Psoas muscle (tissue), 8 donors: ENCODE data around the gene MED12. TPM values are rescaled to one million over a fixed set of nuclear protein-coding genes. Genes with fewer than 3 reads are reported as not detected.
A peak's percentile ranks its signal among the peaks of the same experiment; 100 is the strongest.

Experiments
- ATAC-seq, 4 donors: fragments of 200-7000 bp; cut with Tn5 transposase; one replicate each; pipeline ENCODE4 v1.9.1; 2020; ENCODE audit warnings: moderate library complexity in 3 of 4, mild to moderate bottlenecking in 2 of 4
- DNase-seq, 2 donors: peaks; one replicate each; pipeline ENCODE4 v3.0.0-alpha.2; 2020
- H3K27ac ChIP-seq: fragments of 200-600 bp; one replicate; pipeline ENCODE4 v1.8.0; 2022
- H3K27me3 ChIP-seq, 3 donors: fragments of 200-600 bp in 1 of 3; one replicate each; pipeline versions ENCODE4 v1.6.1 to v1.8.0; 2013 to 2022; ENCODE audit warnings: low read length in 2 of 3, mild to moderate bottlenecking in 2 of 3, moderate library complexity in 1 of 3; ENCODE audit not compliant: insufficient read depth in 3 of 3
- H3K36me3 ChIP-seq, 2 donors: fragments of 200-600 bp in 1 of 2; one replicate each; pipeline versions ENCODE4 v1.6.1 to v1.8.0; 2013 to 2022; ENCODE audit warnings: low read depth in 1 of 2, mild to moderate bottlenecking in 1 of 2, moderate library complexity in 1 of 2; ENCODE audit not compliant: insufficient read depth in 1 of 2
- H3K4me1 ChIP-seq: fragments of 200-600 bp; one replicate; pipeline ENCODE4 v1.8.0; 2022
- H3K4me3 ChIP-seq: fragments of 200-600 bp; one replicate; pipeline ENCODE4 v1.8.0; 2022; ENCODE audit warnings: mild to moderate bottlenecking
- H3K9me3 ChIP-seq: fragments of 200-600 bp; one replicate; pipeline ENCODE4 v1.8.0; 2022
- CTCF ChIP-seq: fragments of 200-600 bp; IDR thresholded peaks from one replicate; pipeline ENCODE4 v1.8.0; 2022; ENCODE audit warnings: antibody characterized with exemption
- WGBS, 3 donors: extraction: QIAGEN DNeasy Blood & Tissue Kit; methylation state at CpG; one replicate each; pipeline versions ENCODE4 v1.1.6 to v1.1.7; 2013; 5-methylcytosine and 5-hydroxymethylcytosine counted together
- intact Hi-C, 2 donors: fragments of 100-400 bp; cut with DNase I; formaldehyde crosslinking; loops; one replicate each; pipeline versions ENCODE4 v1.11.0 to v1.14.2; 2022
- polyA plus RNA-seq, 3 donors: library from polyadenylated mRNA; stranded (reverse); fragments of 200-250 nt; gene quantifications; one replicate each; pipeline ENCODE4 v1.2.3, GENCODE V29; 2013
- total RNA-seq, 4 donors: library from RNA; stranded (reverse); fragmentation: NEBNext Ultra II Directional in 2 of 4; extraction: Animal tissue kit (Norgen Biotek cat#: 25700) in 2 of 4; gene quantifications; one replicate each; pipeline versions ENCODE4 v1.2.1 to v1.2.4, GENCODE V29; 2021 to 2023
- donor health status: healthy with polysubstance abuse.
- donor health status: DM: no; HTN: no; CAD: no; lungs with moderate emphysema.
- donor health status: Bipolar disorder and iron deficiency.
- donor health status: healthy.
- donor health status: DM: yes; HTN: yes; CAD: no.
- donor health status: DM: no; HTN: no; CAD: no.
- donor health status: DM: no; HTN: no; CAD: no.
- donor health status: DM: yes; HTN: yes; CAD: no.

Gene MED12
- total and polyA plus RNA-seq, 7 donors = 7.1 to 24.8 (median 20.7) TPM

GRCh38 chrX:71095981-71096759 lies 22.2 kb upstream of the MED12 start:
- WGBS, 3 donors = 0 to 13% (median 1%) methylated on average over 21 to 46 of the region's 46 CpGs
- ATAC-seq = peak; percentile 74 to 90 (median 76)
- H3K4me1 ChIP-seq = no peaks in the 10 kb centered on the region

GRCh38 chrX:71096760-71097032 lies 21.7 kb upstream of the MED12 start:
- ATAC-seq (no peak), DNase-seq (no peak)
- Histone ChIP-seq H3K27me3 (peaks cover 0 to 21% (median 0%) of the 10 kb centered on the region in 3 donors), H3K4me3 (peak overlapping the region; percentile 75), H3K9me3 (no peaks in the 10 kb centered on the region), H3K27ac (no peak overlapping the region), H3K4me1 (no peaks in the 10 kb centered on the region), H3K36me3 (peaks cover 0 to 5% of the 10 kb centered on the region in 2 donors)
- WGBS, 3 donors = 3 to 23% (median 9%) methylated on average over 9 of the region's 9 CpGs
- TF ChIP-seq CTCF = no peak
- intact Hi-C loops = no loop called here

More at GRCh38 chrX:71095981-71096759, 22.2 kb upstream of the MED12 start:
- H3K27me3 ChIP-seq = peaks cover 0 to 17% (median 0%) of the 10 kb centered on the region in 3 donors
- DNase-seq = peak in 1 of 2 donors; percentile 49
- H3K27ac ChIP-seq = peak overlapping the region; percentile 72
- H3K36me3 ChIP-seq = peaks cover 0 to 4% of the 10 kb centered on the region in 2 donors
- intact Hi-C loops = no loop called here
- H3K9me3 ChIP-seq = no peaks in the 10 kb centered on the region
- H3K4me3 ChIP-seq = peak overlapping the region; percentile 75
- TF ChIP-seq CTCF = no peak

GRCh38 chrX:71098302-71098701 lies 20.1 kb upstream of the MED12 start:
- Histone ChIP-seq H3K9me3 (no peaks in the 10 kb centered on the region), H3K4me3 (no peak overlapping the region), H3K27me3 (peaks cover 0 to 21% (median 0%) of the 10 kb centered on the region in 3 donors), H3K4me1 (no peaks in the 10 kb centered on the region), H3K36me3 (peaks cover 0 to 8% of the 10 kb centered on the region in 2 donors), H3K27ac (no peak overlapping the region)
- DNase-seq = peak; percentile 61 to 64
- TF ChIP-seq CTCF = peak; percentile 42
- intact Hi-C loops = no loop called here
- no peak for ATAC-seq
- WGBS, 3 donors = 18 to 22% (median 22%) methylated on average over 1 to 2 of the region's 2 CpGs

GRCh38 chrX:71098951-71099506 lies 19.4 kb upstream of the MED12 start:
- H3K9me3 ChIP-seq = no peaks in the 10 kb centered on the region
- no peak for TF ChIP-seq CTCF
- intact Hi-C loops = no loop called here
- DNase-seq (no peak), ATAC-seq (no peak)
- H3K36me3 ChIP-seq = peaks cover 0 to 8% of the 10 kb centered on the region in 2 donors
- H3K27ac ChIP-seq = no peak overlapping the region
- no peak overlapping the region for H3K4me3 ChIP-seq
- WGBS, 3 donors = 51 to 70% (median 69%) methylated on average over 4 to 5 of the region's 5 CpGs
- H3K4me1 ChIP-seq = no peaks in the 10 kb centered on the region
- peaks cover 0 to 21% (median 0%) of the 10 kb centered on the region in 3 donors for H3K27me3 ChIP-seq
